ENCODE measurements around the gene NET1. TPM values are rescaled to one million over a fixed set of nuclear protein-coding genes. Genes with fewer than 3 reads are reported as not detected.

Gene NET1
- total and polyA plus RNA-seq, 2 experiments from 2014 or later = 62.5 to 96.4 TPM

GRCh38 chr10:5494611-5495010, 82.3 kb downstream of the NET1 start:
- Histone ChIP-seq H3K9me2 (replicated peaks; ENCODE audit: insufficient read depth) (no peaks in the 10 kb centered on the region), H3K79me2 (no peaks in the 10 kb centered on the region), H3K27me3 (no peaks in the 10 kb centered on the region), H2AFZ (no peak overlapping the region), H3K4me1 (ENCODE audit: insufficient read depth) (peaks cover 20% of the 10 kb centered on the region), H3K27ac (no peak overlapping the region), H4K20me1 (ENCODE audit: insufficient read depth, poor library complexity, severe bottlenecking) (no peaks in the 10 kb centered on the region), H3K4me3 (no peak overlapping the region), H3K9me3 (ENCODE audit: low read depth) (no peaks in the 10 kb centered on the region), H3K4me2 (no peak overlapping the region), H3K36me3 (replicated peaks; ENCODE audit: insufficient read depth, low read depth) (no peaks in the 10 kb centered on the region)
- no peak for DNase-seq (ENCODE audit: low spot score)
- TF ChIP-seq EZH2phosphoT487 (IDR thresholded peaks at IDR 0.05; ENCODE audit: low read depth, severe bottlenecking, unreplicated experiment) = no peak
- TF ChIP-seq EZH2 (IDR thresholded peaks at IDR 0.05; ENCODE audit: borderline replicate concordance) = no peak
- TF ChIP-seq, protein P1, sequence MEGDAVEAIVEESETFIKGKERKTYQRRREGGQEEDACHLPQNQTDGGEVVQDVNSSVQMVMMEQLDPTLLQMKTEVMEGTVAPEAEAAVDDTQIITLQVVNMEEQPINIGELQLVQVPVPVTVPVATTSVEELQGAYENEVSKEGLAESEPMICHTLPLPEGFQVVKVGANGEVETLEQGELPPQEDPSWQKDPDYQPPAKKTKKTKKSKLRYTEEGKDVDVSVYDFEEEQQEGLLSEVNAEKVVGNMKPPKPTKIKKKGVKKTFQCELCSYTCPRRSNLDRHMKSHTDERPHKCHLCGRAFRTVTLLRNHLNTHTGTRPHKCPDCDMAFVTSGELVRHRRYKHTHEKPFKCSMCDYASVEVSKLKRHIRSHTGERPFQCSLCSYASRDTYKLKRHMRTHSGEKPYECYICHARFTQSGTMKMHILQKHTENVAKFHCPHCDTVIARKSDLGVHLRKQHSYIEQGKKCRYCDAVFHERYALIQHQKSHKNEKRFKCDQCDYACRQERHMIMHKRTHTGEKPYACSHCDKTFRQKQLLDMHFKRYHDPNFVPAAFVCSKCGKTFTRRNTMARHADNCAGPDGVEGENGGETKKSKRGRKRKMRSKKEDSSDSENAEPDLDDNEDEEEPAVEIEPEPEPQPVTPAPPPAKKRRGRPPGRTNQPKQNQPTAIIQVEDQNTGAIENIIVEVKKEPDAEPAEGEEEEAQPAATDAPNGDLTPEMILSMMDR (IDR thresholded peaks at IDR 0.05; ENCODE audit: poor library complexity) = no peak
- WGBS (ENCODE audit: low lambda C conversion rate, missing lambda C conversion rate) = 89% methylated on average over 8 of the region's 8 CpGs

DNA sequence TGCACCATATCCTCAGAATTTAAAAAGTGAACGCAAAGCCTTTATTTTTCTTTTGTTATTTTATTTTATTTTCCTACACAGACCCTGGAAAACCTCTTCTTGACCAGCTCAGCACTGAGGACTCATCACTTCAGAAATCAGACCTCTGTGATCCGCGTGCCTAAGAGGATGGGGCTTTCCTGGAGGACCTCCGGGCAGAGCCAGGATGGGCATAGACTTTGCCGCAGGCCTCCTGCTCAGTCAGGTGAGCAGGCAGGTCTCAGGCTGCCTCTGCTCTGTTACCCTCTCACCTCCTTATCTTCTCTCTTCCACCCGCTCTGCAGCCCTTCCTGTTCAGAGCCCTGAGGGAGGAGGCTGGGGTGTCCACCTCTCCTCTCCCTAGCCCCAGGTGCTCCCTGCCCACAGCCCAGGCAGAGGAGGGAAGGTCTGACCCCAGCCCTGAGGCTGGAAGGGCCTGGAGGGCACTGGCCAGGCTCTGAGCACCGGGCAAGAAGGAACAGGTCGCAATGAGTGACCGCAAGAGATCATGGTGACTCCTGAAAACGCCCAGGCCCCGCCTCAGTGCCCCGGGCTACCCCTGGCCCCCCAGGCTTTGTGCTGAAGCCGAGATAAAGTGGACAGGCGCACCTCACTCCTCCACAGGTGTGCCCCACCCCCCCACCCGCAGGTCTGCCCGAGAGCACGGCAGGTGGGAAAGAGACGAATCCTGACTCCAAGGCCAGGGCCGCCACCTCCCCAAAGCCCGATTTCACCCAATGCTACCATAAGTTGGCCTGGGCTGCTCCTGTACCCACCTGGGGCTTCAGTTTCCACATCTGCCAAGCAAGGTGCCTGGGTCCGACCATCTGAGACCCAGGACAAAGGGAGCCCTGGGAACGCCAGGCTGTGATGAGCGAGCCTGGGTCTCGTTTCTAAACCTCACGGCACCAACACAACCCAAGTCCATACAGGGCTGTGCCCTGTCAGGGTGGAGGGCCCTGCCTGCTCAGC, 84.2 kb downstream of the NET1 start:
- Histone ChIP-seq H4K20me1 (ENCODE audit: insufficient read depth, poor library complexity, severe bottlenecking) (no peaks in the 10 kb centered on the region), H2AFZ (no peak overlapping the region), H3K4me1 (ENCODE audit: insufficient read depth) (peaks cover 20% of the 10 kb centered on the region), H3K27ac (no peak overlapping the region), H3K9me3 (ENCODE audit: low read depth) (no peaks in the 10 kb centered on the region), H3K4me3 (no peak overlapping the region), H3K27me3 (no peaks in the 10 kb centered on the region), H3K36me3 (replicated peaks; ENCODE audit: insufficient read depth, low read depth) (no peaks in the 10 kb centered on the region), H3K79me2 (no peaks in the 10 kb centered on the region), H3K4me2 (no peak overlapping the region), H3K9me2 (replicated peaks; ENCODE audit: insufficient read depth) (no peaks in the 10 kb centered on the region)
- WGBS (ENCODE audit: low lambda C conversion rate, missing lambda C conversion rate) = 87% methylated on average over 22 of the region's 25 CpGs
- TF ChIP-seq, protein P1 (IDR thresholded peaks at IDR 0.05; ENCODE audit: poor library complexity) = no peak
- TF ChIP-seq EZH2 (IDR thresholded peaks at IDR 0.05; ENCODE audit: borderline replicate concordance) (no peak), EZH2phosphoT487 (IDR thresholded peaks at IDR 0.05; ENCODE audit: low read depth, severe bottlenecking, unreplicated experiment) (no peak)
- DNase-seq (ENCODE audit: low spot score) = no peak

GRCh38 chr10:5497289-5497688, 84.9 kb downstream of the NET1 start:
- H3K9me3 ChIP-seq (ENCODE audit: low read depth) = no peaks in the 10 kb centered on the region
- peaks cover 20% of the 10 kb centered on the region for H3K4me1 ChIP-seq (ENCODE audit: insufficient read depth)
- H3K4me3 ChIP-seq = no peak overlapping the region
- no peak for DNase-seq (ENCODE audit: low spot score)
- no peaks in the 10 kb centered on the region for H3K36me3 ChIP-seq (replicated peaks; ENCODE audit: insufficient read depth, low read depth)
- H2AFZ ChIP-seq = no peak overlapping the region
- 96% methylated on average over 6 of the region's 6 CpGs for WGBS (ENCODE audit: low lambda C conversion rate, missing lambda C conversion rate)
- TF ChIP-seq EZH2phosphoT487 (IDR thresholded peaks at IDR 0.05; ENCODE audit: low read depth, severe bottlenecking, unreplicated experiment) = no peak
- TF ChIP-seq EZH2 (IDR thresholded peaks at IDR 0.05; ENCODE audit: borderline replicate concordance) = no peak
- TF ChIP-seq, protein P1 (IDR thresholded peaks at IDR 0.05; ENCODE audit: poor library complexity) = no peak
- H3K27me3 ChIP-seq = no peaks in the 10 kb centered on the region
- H3K79me2 ChIP-seq = no peaks in the 10 kb centered on the region
- no peak overlapping the region for H3K4me2 ChIP-seq
- no peaks in the 10 kb centered on the region for H3K9me2 ChIP-seq (replicated peaks; ENCODE audit: insufficient read depth)
- no peaks in the 10 kb centered on the region for H4K20me1 ChIP-seq (ENCODE audit: insufficient read depth, poor library complexity, severe bottlenecking)
- no peak overlapping the region for H3K27ac ChIP-seq
